Measurements from ENCODE around the gene PPAN. TPM values are rescaled to one million over a fixed set of nuclear protein-coding genes. Genes with fewer than 3 reads are reported as not detected.

The PPAN gene
- total and polyA plus RNA-seq, 8 donors: 22.6 to 49.8 (median 28.5) TPM

GRCh38 chr19:10069046-10069445, 37.1 kb upstream of the PPAN start:
- H3K4me1 ChIP-seq: no peaks in the 10 kb centered on the region
- DNase-seq (no peak), ATAC-seq (no peak)
- H3K4me3 ChIP-seq: no peak overlapping the region
- peaks cover 0 to 8% of the 10 kb centered on the region in 2 donors for H3K9me3 ChIP-seq
- intact Hi-C loops (cut with DNase I): no loop called here
- peaks cover 0 to 14% of the 10 kb centered on the region in 2 donors for H3K27me3 ChIP-seq
- no peaks in the 10 kb centered on the region for H3K36me3 ChIP-seq
- H3K27ac ChIP-seq: no peak overlapping the region
- no peak for TF ChIP-seq CTCF (IDR thresholded peaks at IDR 0.05)

DNA sequence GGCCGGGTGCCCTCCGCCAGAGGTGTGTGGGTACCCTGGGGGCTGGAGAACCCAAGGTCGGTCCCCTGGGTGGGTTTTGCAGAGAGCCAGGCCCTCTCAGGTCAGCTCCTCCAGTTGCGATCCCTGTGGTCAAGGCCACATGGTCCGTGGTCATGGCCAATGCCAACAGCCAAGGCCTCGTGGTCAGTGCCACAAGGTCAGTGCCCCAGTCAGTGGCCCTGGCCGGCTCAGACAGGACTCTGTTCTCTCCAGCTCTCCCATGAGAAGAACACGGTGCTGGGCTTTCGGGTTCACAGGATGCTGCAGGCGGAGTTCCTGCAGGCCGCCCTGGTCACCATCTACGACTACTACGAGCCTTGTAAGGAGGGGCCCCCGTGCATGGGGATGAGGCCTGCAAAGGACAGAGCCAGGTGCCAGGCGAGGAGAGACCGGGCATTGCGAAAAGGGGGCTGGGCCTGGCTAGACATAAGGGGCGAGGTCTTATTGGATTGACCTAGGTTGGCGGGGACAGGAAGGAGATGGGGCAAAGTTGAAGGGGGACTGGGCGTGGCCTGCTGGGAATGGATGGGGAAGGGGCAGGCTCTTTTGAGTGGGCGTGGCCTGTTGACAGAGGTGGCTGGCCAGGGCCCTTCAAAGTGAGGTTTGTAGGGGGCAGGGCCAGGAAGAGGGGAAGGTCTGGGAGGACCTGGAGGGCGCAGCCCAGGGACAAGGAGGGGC, 35.3 kb upstream of the PPAN start:
- no peak for TF ChIP-seq CTCF (IDR thresholded peaks at IDR 0.05)
- Histone ChIP-seq H3K9me3 (peaks cover 0 to 11% of the 10 kb centered on the region in 2 donors), H3K36me3 (no peaks in the 10 kb centered on the region), H3K4me1 (no peaks in the 10 kb centered on the region), H3K4me3 (no peak overlapping the region), H3K27ac (no peak overlapping the region), H3K27me3 (peaks cover 0 to 10% of the 10 kb centered on the region in 2 donors)
- intact Hi-C loops (cut with DNase I): no loop called here
- ATAC-seq (no peak), DNase-seq (no peak)

DNA sequence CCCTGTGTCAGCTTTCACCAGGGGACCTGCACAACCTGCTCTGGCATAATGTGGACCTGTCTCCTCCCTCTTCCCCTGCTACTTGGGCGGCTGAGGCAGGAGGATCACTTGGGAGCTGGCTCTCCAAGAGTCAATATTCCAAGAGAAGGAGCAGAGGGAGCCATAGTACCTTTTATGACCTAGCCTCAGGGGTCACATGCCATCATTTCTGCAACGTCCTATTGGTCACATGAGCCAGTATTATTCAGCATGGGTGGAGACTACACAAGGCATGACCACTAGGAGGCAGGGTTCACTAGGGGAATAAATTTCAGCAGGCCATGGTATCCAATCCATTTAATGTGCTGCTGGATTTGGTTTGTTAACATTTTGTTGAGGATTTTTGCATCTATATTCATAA, 32.0 kb upstream of the PPAN start:
- Histone ChIP-seq H3K27ac (no peak overlapping the region), H3K4me1 (no peaks in the 10 kb centered on the region), H3K9me3 (peaks cover 0 to 11% of the 10 kb centered on the region in 2 donors), H3K27me3 (peaks cover 0 to 3% of the 10 kb centered on the region in 2 donors), H3K4me3 (no peak overlapping the region), H3K36me3 (no peaks in the 10 kb centered on the region)
- TF ChIP-seq CTCF (IDR thresholded peaks at IDR 0.05): peak in 1 of 2 donors; percentile 24
- intact Hi-C loops (cut with DNase I): no loop called here
- ATAC-seq (peak; percentile 32), DNase-seq (no peak)

GRCh38 chr19:10076535-10076934, 29.6 kb upstream of the PPAN start:
- H3K27me3 ChIP-seq: no peaks in the 10 kb centered on the region
- H3K27ac ChIP-seq: no peak overlapping the region

DNA sequence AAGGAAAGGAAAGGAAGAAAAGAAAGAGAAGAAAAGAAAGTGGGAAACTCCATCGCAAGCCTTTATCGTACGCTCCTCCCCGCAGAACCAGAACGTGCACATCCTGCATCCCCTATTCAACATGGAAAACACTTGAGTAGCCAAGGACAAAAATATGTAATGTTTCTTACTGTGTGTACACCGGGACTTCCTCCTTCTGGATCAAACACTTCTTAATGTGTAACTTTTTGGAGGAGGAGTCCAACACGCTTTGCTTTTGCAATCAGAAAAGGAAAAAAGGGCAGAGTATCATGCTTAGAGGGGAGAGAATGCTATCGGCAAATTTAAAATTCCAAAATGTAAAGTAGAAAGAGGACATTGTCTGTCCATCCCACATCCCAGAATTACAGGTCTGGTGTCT, 27.8 kb upstream of the PPAN start:
- no peaks in the 10 kb centered on the region for H3K36me3 ChIP-seq
- intact Hi-C loops (cut with DNase I): no loop called here
- H3K27me3 ChIP-seq: no peaks in the 10 kb centered on the region
- peaks cover 0 to 9% of the 10 kb centered on the region in 2 donors for H3K9me3 ChIP-seq
- ATAC-seq (peak; percentile 64), DNase-seq (no peak)
- no peaks in the 10 kb centered on the region for H3K4me1 ChIP-seq
- H3K27ac ChIP-seq: no peak overlapping the region
- no peak for TF ChIP-seq CTCF (IDR thresholded peaks at IDR 0.05)
- no peak overlapping the region for H3K4me3 ChIP-seq

More at GRCh38 chr19:10076535-10076934, 29.6 kb upstream of the PPAN start:
- ATAC-seq (no peak), DNase-seq (no peak)
- no peaks in the 10 kb centered on the region for H3K4me1 ChIP-seq
- intact Hi-C loops (cut with DNase I): no loop called here
- H3K9me3 ChIP-seq: peaks cover 0 to 11% of the 10 kb centered on the region in 2 donors
- TF ChIP-seq CTCF (IDR thresholded peaks at IDR 0.05): no peak
- H3K36me3 ChIP-seq: no peaks in the 10 kb centered on the region
- no peak overlapping the region for H3K4me3 ChIP-seq

Measured in left lung (tissue), 10 donors.